Posterior cingulate gyrus (tissue), 11 donors: Measurements from ENCODE around the gene TMED5.

Experiments
- DNase-seq, 10 donors: peaks; one replicate each; pipeline versions ENCODE4 v3.0.0 to v3.0.0-alpha.2; 2020 to 2021; ENCODE audit warnings: mixed read lengths in 3 of 10
- intact Hi-C: fragments of 100-400 bp; cut with DNase I; formaldehyde crosslinking; loops from one replicate; pipeline ENCODE4 v1.15.1; 2023

TMED5 gene

GRCh38 chr1:93129507-93130099, 50.6 kb downstream of the TMED5 start:
- intact Hi-C loops = no loop called here
- DNase-seq = no peak

GRCh38 chr1:93124556-93125355, 55.5 kb downstream of the TMED5 start:
- intact Hi-C loops = no loop called here
- DNase-seq = no peak

GRCh38 chr1:93123201-93123783, 56.9 kb downstream of the TMED5 start:
- DNase-seq = no peak
- intact Hi-C loops = no loop called here

GRCh38 chr1:93120614-93121013, 59.6 kb downstream of the TMED5 start:
- intact Hi-C loops = no loop called here
- no peak for DNase-seq

GRCh38 chr1:93114391-93114790, 65.8 kb downstream of the TMED5 start:
- intact Hi-C loops = no loop called here
- no peak for DNase-seq

GRCh38 chr1:93113127-93113526, 67.1 kb downstream of the TMED5 start:
- no peak for DNase-seq
- intact Hi-C loops = no loop called here

GRCh38 chr1:93111561-93111960, 68.7 kb downstream of the TMED5 start:
- DNase-seq = no peak
- intact Hi-C loops = no loop called here

GRCh38 chr1:93111065-93111464, 69.1 kb downstream of the TMED5 start:
- no peak for DNase-seq
- intact Hi-C loops = no loop called here

GRCh38 chr1:93109578-93109977, 70.6 kb downstream of the TMED5 start:
- intact Hi-C loops = no loop called here
- DNase-seq = no peak

GRCh38 chr1:93108335-93108734, 71.9 kb downstream of the TMED5 start:
- intact Hi-C loops = no loop called here

GRCh38 chr1:93107395-93107794, 72.8 kb downstream of the TMED5 start:
- intact Hi-C loops = no loop called here
- DNase-seq = no peak

More at GRCh38 chr1:93108335-93108734, 71.9 kb downstream of the TMED5 start:
- no peak for DNase-seq

GRCh38 chr1:93106226-93106625, 74.0 kb downstream of the TMED5 start:
- intact Hi-C loops = no loop called here
- no peak for DNase-seq

- intact Hi-C loops = no loop called here
- DNase-seq = no peak
Observed at GRCh38 chr1:93102142-93102541, 78.1 kb downstream of the TMED5 start.
